Measurements from ENCODE around the gene OXT. TPM values are rescaled to one million over a fixed set of nuclear protein-coding genes. Genes with fewer than 3 reads are reported as not detected.

OXT gene
- total and polyA plus RNA-seq, 9 donors = 0.61 to 0.86 TPM; not detected in 7

DNA sequence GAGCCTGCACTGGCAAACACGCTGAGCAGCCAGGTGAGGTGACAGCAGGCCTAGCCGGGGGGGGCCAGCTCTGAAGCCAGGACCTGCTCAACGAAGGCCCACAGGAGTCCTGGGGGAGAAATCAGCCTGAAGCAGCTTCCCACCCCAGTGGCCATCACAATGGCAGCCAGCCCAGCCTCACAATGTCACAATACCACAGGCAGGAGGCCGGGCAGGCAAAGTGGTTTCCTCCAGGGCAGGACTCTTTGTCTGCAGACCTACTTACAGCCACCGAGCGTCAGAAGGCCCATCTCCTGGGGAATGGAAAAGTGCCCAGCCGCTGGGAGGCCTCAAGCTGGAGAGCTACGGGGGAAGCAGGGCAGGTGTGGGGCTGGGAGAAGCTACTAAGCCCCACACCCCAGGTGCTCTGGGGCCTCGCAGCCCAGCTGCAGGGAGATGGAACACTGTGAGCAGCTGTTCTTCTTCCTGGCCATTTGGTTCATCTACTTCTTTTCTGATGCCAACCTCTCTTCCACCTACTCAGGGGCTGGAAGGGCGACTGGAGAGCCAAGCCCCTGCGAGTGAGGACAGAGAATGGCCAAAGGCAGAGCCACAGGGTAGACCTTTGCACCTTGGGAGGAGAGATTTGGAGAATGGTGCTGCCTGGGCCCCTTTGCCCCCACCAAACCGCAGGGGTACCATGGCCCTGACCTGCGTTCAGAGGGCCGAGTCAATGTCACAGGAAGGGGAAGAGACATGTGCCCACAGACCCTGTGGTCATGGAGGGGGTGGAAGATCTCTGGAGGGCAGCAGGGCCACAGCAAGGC, 35.4 kb downstream of the OXT start:
- H3K27me3 ChIP-seq = no peaks in the 10 kb centered on the region
- no peak for DNase-seq
- H3K4me1 ChIP-seq (ENCODE audit: insufficient read depth) = no peaks in the 10 kb centered on the region
- H3K36me3 ChIP-seq = no peaks in the 10 kb centered on the region
- intact Hi-C loops (cut with DNase I) = no loop called here
- 78 to 84% (median 82%) methylated on average over 14 of the region's 14 CpGs for WGBS, 3 donors
- no peak for TF ChIP-seq EP300 (IDR thresholded peaks at IDR 0.05)
- TF ChIP-seq, protein P1, sequence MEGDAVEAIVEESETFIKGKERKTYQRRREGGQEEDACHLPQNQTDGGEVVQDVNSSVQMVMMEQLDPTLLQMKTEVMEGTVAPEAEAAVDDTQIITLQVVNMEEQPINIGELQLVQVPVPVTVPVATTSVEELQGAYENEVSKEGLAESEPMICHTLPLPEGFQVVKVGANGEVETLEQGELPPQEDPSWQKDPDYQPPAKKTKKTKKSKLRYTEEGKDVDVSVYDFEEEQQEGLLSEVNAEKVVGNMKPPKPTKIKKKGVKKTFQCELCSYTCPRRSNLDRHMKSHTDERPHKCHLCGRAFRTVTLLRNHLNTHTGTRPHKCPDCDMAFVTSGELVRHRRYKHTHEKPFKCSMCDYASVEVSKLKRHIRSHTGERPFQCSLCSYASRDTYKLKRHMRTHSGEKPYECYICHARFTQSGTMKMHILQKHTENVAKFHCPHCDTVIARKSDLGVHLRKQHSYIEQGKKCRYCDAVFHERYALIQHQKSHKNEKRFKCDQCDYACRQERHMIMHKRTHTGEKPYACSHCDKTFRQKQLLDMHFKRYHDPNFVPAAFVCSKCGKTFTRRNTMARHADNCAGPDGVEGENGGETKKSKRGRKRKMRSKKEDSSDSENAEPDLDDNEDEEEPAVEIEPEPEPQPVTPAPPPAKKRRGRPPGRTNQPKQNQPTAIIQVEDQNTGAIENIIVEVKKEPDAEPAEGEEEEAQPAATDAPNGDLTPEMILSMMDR (IDR thresholded peaks at IDR 0.05) = no peak
- no peak for TF ChIP-seq POLR2A (IDR thresholded peaks at IDR 0.05)
- no peak overlapping the region for H3K4me3 ChIP-seq
- no peak overlapping the region for H3K27ac ChIP-seq
- no peaks in the 10 kb centered on the region for H3K9me3 ChIP-seq

DNA sequence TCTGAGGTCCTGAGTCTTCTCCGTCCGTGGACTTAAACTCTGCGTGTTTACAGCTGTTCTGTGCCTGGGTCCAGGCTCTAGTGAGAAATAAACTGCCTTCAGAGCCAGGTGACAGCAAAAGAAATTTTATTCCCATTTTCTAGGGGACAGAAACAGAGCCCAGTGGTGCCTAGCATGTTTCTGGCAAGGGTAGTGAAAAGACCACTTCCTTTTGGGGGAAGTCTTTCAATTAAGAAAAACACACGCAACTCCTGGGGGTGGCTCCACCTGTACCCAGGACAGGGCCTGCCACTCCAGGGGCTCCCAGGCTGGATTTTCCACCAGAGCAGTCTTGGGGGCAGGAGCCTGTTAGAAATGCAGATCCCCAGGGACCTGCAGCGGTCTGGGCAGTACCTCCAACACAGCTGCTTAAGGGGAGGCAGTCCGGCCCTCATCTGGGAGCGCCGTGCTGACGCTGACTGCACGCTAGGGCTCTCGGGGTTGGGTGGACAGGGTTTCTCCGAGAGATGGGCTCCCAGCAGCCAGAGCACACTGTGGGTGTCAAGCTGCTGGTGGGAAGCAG, 36.1 kb downstream of the OXT start:
- H3K4me3 ChIP-seq = no peak overlapping the region
- TF ChIP-seq, protein P1 (IDR thresholded peaks at IDR 0.05) = no peak
- no peak for TF ChIP-seq EP300 (IDR thresholded peaks at IDR 0.05)
- TF ChIP-seq POLR2A (IDR thresholded peaks at IDR 0.05) = no peak
- H3K9me3 ChIP-seq = no peaks in the 10 kb centered on the region
- no peak for DNase-seq
- no peaks in the 10 kb centered on the region for H3K27me3 ChIP-seq
- no peak overlapping the region for H3K27ac ChIP-seq
- no peaks in the 10 kb centered on the region for H3K36me3 ChIP-seq
- WGBS, 3 donors = 85 to 93% (median 90%) methylated on average over 8 to 12 of the region's 12 CpGs
- H3K4me1 ChIP-seq (ENCODE audit: insufficient read depth) = no peaks in the 10 kb centered on the region
- intact Hi-C loops (cut with DNase I) = no loop called here

DNA sequence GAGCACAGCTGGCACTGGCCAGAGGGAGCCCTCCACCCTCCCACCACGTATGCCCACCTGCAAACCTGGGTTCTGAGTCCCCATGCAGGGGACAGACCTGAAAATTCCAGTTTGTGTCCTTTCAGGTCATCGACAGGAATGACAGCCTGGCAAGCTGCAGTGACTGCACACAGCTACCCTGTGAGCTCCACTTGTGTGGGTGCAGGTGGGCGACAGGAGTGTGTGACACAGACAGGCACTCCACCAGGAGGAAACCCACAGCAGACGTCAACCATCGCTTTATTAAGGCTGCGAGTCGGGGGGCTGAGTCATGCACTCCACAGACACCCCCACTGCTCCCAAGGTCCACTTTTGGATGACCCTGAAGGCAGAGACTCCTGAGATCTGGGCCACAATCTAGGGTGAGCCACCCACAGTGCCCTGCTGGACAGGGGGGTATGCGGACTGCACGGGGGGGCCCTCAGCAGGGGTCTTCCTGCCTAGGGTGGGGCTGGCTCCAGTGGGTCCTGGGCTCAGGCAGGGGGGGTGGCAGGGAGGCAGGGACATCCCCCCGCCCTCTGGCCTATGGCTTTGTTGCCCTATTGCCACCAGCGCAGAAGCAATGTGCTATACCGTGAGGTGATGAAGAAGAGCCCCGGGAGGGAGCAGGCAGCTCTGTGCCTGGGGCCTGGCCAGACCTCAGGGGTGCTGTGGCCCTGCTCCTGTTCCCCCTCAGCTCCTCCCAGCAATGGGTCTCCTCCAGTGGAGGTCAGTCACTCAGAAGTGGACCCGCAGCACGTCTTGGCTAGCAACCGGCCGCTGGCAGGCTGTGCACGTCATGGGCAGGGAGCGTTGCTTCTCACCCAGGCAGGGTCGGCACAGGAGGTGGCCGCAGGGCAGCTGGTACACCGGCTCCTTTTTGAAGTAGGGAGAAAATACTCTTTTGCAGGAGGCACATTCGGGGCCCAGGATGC, 38.2 kb downstream of the OXT start:
- TF ChIP-seq, protein P1 (IDR thresholded peaks at IDR 0.05) = no peak
- TF ChIP-seq EP300 (IDR thresholded peaks at IDR 0.05) = no peak
- no peak for TF ChIP-seq POLR2A (IDR thresholded peaks at IDR 0.05)
- Histone ChIP-seq H3K4me1 (ENCODE audit: insufficient read depth) (no peaks in the 10 kb centered on the region), H3K9me3 (no peaks in the 10 kb centered on the region), H3K4me3 (no peak overlapping the region), H3K27ac (no peak overlapping the region), H3K36me3 (no peaks in the 10 kb centered on the region), H3K27me3 (no peaks in the 10 kb centered on the region)
- 85 to 91% (median 88%) methylated on average over 23 of the region's 23 CpGs for WGBS, 3 donors
- intact Hi-C loops (cut with DNase I) = loop anchor here in 2 of 4 donors (10.0 kb wide), 1 partner anchor 55 kb away; no protein-coding TSS in a partner anchor
- DNase-seq = no peak

DNA sequence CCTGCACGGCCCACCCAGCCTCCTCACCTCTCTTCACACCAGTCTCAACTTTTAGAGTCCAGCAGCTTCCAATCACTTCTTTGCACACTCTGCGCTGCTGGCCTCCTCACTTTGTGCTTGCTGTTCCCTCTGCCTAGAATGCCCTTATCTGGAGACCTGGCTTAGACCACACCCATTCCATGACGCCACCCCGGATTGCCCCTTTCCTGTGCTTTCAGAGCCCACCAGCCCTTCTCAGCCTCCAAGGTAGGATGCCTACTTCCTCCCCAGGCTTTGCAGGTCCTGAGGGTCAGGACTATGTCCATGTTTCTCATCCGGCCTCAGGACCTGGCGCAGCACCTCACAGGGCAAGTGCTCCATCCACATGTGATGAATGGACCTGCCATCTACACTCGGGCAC, 40.1 kb downstream of the OXT start:
- H3K4me3 ChIP-seq = no peak overlapping the region
- intact Hi-C loops (cut with DNase I) = loop anchor here in 2 of 4 donors (10.0 kb wide), 1 partner anchor 57 kb away; no protein-coding TSS in a partner anchor
- no peaks in the 10 kb centered on the region for H3K4me1 ChIP-seq (ENCODE audit: insufficient read depth)
- H3K27ac ChIP-seq = no peak overlapping the region
- TF ChIP-seq POLR2A (IDR thresholded peaks at IDR 0.05) (no peak), EP300 (IDR thresholded peaks at IDR 0.05) (no peak)
- TF ChIP-seq, protein P1 (IDR thresholded peaks at IDR 0.05) = no peak
- H3K27me3 ChIP-seq = no peaks in the 10 kb centered on the region
- no peak for DNase-seq
- H3K9me3 ChIP-seq = no peaks in the 10 kb centered on the region
- WGBS, 3 donors = 87 to 96% (median 92%) methylated on average over 7 of the region's 7 CpGs
- H3K36me3 ChIP-seq = no peaks in the 10 kb centered on the region
